Neuron (in vitro differentiated cells): ENCODE results near the gene DUS3L.
"Not testable (repeated sequence)": the region's sequence is repeated elsewhere in the genome, so short reads cannot be mapped to it uniquely, and the experiment has no call there.

Experiments
- H2AFZ ChIP-seq: one replicate; pipeline ENCODE4 v1.6.1; 2013; ENCODE audit warnings: low read depth, mild to moderate bottlenecking, inconsistent platforms, low read length, moderate library complexity
- H3K27me3 ChIP-seq: one replicate; pipeline ENCODE4 v1.6.1; 2013; ENCODE audit warnings: low read length; ENCODE audit not compliant: insufficient read depth
- H3K36me3 ChIP-seq: one replicate; pipeline ENCODE4 v1.6.1; 2013; ENCODE audit warnings: low read length; ENCODE audit not compliant: insufficient read depth
- H3K4me1 ChIP-seq: one replicate; pipeline ENCODE4 v1.6.1; 2013; ENCODE audit warnings: low read length; ENCODE audit not compliant: insufficient read depth
- H3K4me3 ChIP-seq: 2 replicates; pipeline ENCODE4 v1.5.1; 2013; ENCODE audit warnings: mild to moderate bottlenecking, low read length, moderate library complexity
- H3K9me3 ChIP-seq: one replicate; pipeline ENCODE4 v1.6.1; 2013; ENCODE audit warnings: low read length

DUS3L gene

GRCh38 chr19:5753743-5754142 is 37.2 kb downstream of the DUS3L start:
- no peaks in the 10 kb centered on the region for H3K36me3 ChIP-seq
- no peaks in the 10 kb centered on the region for H3K27me3 ChIP-seq
- H2AFZ ChIP-seq: no peak overlapping the region
- H3K9me3 ChIP-seq: no peaks in the 10 kb centered on the region
- H3K4me3 ChIP-seq: no peak overlapping the region
- H3K4me1 ChIP-seq: no peaks in the 10 kb centered on the region

- H2AFZ ChIP-seq: no peak overlapping the region
- no peaks in the 10 kb centered on the region for H3K4me1 ChIP-seq
- H3K27me3 ChIP-seq: no peaks in the 10 kb centered on the region
- no peak overlapping the region for H3K4me3 ChIP-seq
- no peaks in the 10 kb centered on the region for H3K36me3 ChIP-seq
- H3K9me3 ChIP-seq: no peaks in the 10 kb centered on the region
These were observed 39.3 kb downstream of the DUS3L start for GRCh38 chr19:5751709-5752108.

GRCh38 chr19:5749505-5749904 is 41.5 kb downstream of the DUS3L start:
- Histone ChIP-seq H3K4me1 (no peaks in the 10 kb centered on the region), H3K9me3 (no peaks in the 10 kb centered on the region), H3K27me3 (peaks cover 3% of the 10 kb centered on the region), H2AFZ (no peak overlapping the region), H3K36me3 (no peaks in the 10 kb centered on the region), H3K4me3 (no peak overlapping the region)

- not testable (repeated sequence) for H3K4me1 ChIP-seq, H3K9me3 ChIP-seq, H3K4me3 ChIP-seq, H3K36me3 ChIP-seq, H2AFZ ChIP-seq, H3K27me3 ChIP-seq
These were observed 42.0 kb downstream of the DUS3L start for GRCh38 chr19:5748920-5749319.

GRCh38 chr19:5744999-5745398 is 46.0 kb downstream of the DUS3L start:
- not testable (repeated sequence) for H2AFZ ChIP-seq, H3K4me1 ChIP-seq, H3K4me3 ChIP-seq, H3K36me3 ChIP-seq, H3K27me3 ChIP-seq, H3K9me3 ChIP-seq

- Histone ChIP-seq H3K4me1 (no peaks in the 10 kb centered on the region), H3K4me3 (no peak overlapping the region), H2AFZ (no peak overlapping the region), H3K27me3 (peaks cover 3% of the 10 kb centered on the region), H3K36me3 (no peaks in the 10 kb centered on the region), H3K9me3 (no peaks in the 10 kb centered on the region)
These were observed 47.3 kb downstream of the DUS3L start for GRCh38 chr19:5743630-5744029.

- Histone ChIP-seq H3K4me3 (no peak overlapping the region), H3K9me3 (no peaks in the 10 kb centered on the region), H3K4me1 (no peaks in the 10 kb centered on the region), H3K36me3 (no peaks in the 10 kb centered on the region), H3K27me3 (peaks cover 3% of the 10 kb centered on the region), H2AFZ (no peak overlapping the region)
These were observed 48.9 kb downstream of the DUS3L start for GRCh38 chr19:5742051-5742450.

GRCh38 chr19:5738423-5738822 is 52.5 kb downstream of the DUS3L start:
- no peak overlapping the region for H2AFZ ChIP-seq
- H3K4me1 ChIP-seq: no peaks in the 10 kb centered on the region
- H3K27me3 ChIP-seq: no peaks in the 10 kb centered on the region
- no peak overlapping the region for H3K4me3 ChIP-seq
- H3K36me3 ChIP-seq: no peaks in the 10 kb centered on the region
- no peaks in the 10 kb centered on the region for H3K9me3 ChIP-seq
